HUDEP-2 (cell line): Measurements from ENCODE around the gene PDCD10.

Experiments
- DNase-seq, 76 experiments: peaks; one replicate each; lab custom pipeline; 2025; ENCODE audit not compliant: unreplicated experiment in 76 of 76; lab: John Stamatoyannopoulos, UW

PDCD10 gene

GRCh38 chr3:167734498-167735232 lies at the start of gene PDCD10:
Gene PDCD10 (minus strand): TSS chr3:167734892. CDS start chr3:167720157, 14,735 bp downstream.
- peak; percentile 66 to 99 (median 95) for DNase-seq

- DNase-seq: no peak
These were observed 49.1 kb upstream of the PDCD10 start for GRCh38 chr3:167783781-167784180.

- no peak for DNase-seq
These were observed 45.7 kb upstream of the PDCD10 start for GRCh38 chr3:167780214-167780883.

- DNase-seq: no peak
These were observed 42.7 kb upstream of the PDCD10 start for GRCh38 chr3:167777356-167777755.

- DNase-seq: no peak
These were observed 41.5 kb upstream of the PDCD10 start for GRCh38 chr3:167776066-167776685.

- DNase-seq: no peak
These were observed 38.9 kb upstream of the PDCD10 start for GRCh38 chr3:167773584-167773983.

- DNase-seq: no peak
These were observed 38.3 kb upstream of the PDCD10 start for GRCh38 chr3:167772992-167773391.

GRCh38 chr3:167762296-167762695 lies 27.6 kb upstream of the PDCD10 start:
- no peak for DNase-seq

- no peak for DNase-seq
These were observed 26.6 kb upstream of the PDCD10 start for GRCh38 chr3:167761302-167761701.

GRCh38 chr3:167754049-167754448 lies 19.4 kb upstream of the PDCD10 start:
- DNase-seq: no peak

- DNase-seq: no peak
These were observed 15.7 kb upstream of the PDCD10 start for GRCh38 chr3:167750272-167750971.

GRCh38 chr3:167749728-167750127 lies 15.0 kb upstream of the PDCD10 start:
- DNase-seq: no peak

GRCh38 chr3:167749209-167749608 lies 14.5 kb upstream of the PDCD10 start:
- no peak for DNase-seq

GRCh38 chr3:167743799-167744198 lies 9.1 kb upstream of the PDCD10 start:
- DNase-seq: no peak

GRCh38 chr3:167742338-167742737 lies 7.6 kb upstream of the PDCD10 start:
- no peak for DNase-seq

- peak in 53 of 76 experiments; percentile 3 to 71 (median 35) for DNase-seq
These were observed 6.4 kb upstream of the PDCD10 start for GRCh38 chr3:167740961-167741587.

- no peak for DNase-seq
These were observed 4.6 kb upstream of the PDCD10 start for GRCh38 chr3:167739190-167739810.

- DNase-seq: no peak
These were observed 3.3 kb upstream of the PDCD10 start for GRCh38 chr3:167738037-167738436.

GRCh38 chr3:167736997-167737396 lies 2.3 kb upstream of the PDCD10 start:
- DNase-seq: peak in 1 of 76 experiments; percentile 2

GRCh38 chr3:167736264-167736787 lies 1.6 kb upstream of the PDCD10 start:
- DNase-seq: no peak
